GM18907 (cell line): ENCODE measurements around the gene SLC27A3.

ENCODE experiments used
- ATAC-seq: cut with Tn5 transposase; IDR thresholded peaks from one replicate; pipeline ENCODE4 v1.9.1; 2021; ENCODE audit warnings: mild to moderate bottlenecking, moderate library complexity; ENCODE audit not compliant: unreplicated experiment

Gene SLC27A3

GRCh38 chr1:153796786-153797659 lies 21.8 kb downstream of the SLC27A3 start:
- peak; percentile 44 for ATAC-seq

- no peak for ATAC-seq
Measured at GRCh38 chr1:153798468-153798780, 23.2 kb downstream of the SLC27A3 start.

GRCh38 chr1:153799016-153799415 lies 23.8 kb downstream of the SLC27A3 start:
- ATAC-seq: no peak

- no peak for ATAC-seq
Measured at GRCh38 chr1:153799566-153800465, 24.6 kb downstream of the SLC27A3 start.

- ATAC-seq: no peak
Measured at GRCh38 chr1:153800516-153800915, 25.3 kb downstream of the SLC27A3 start.

GRCh38 chr1:153801028-153801625 lies 25.9 kb downstream of the SLC27A3 start:
- no peak for ATAC-seq

- no peak for ATAC-seq
Measured at GRCh38 chr1:153801786-153802697, 26.8 kb downstream of the SLC27A3 start.

- ATAC-seq: no peak
Measured at GRCh38 chr1:153803470-153804056, 28.4 kb downstream of the SLC27A3 start.

- no peak for ATAC-seq
Measured at GRCh38 chr1:153804112-153804511, 28.9 kb downstream of the SLC27A3 start.

GRCh38 chr1:153805042-153805745 lies 30.0 kb downstream of the SLC27A3 start:
- ATAC-seq: peak; percentile 88

- ATAC-seq: no peak
Measured at GRCh38 chr1:153805886-153806719, 30.9 kb downstream of the SLC27A3 start.

GRCh38 chr1:153816283-153816889 lies 41.2 kb downstream of the SLC27A3 start:
- no peak for ATAC-seq

GRCh38 chr1:153818876-153819275 lies 43.7 kb downstream of the SLC27A3 start:
- no peak for ATAC-seq

- ATAC-seq: no peak
Measured at GRCh38 chr1:153827168-153827964, 52.2 kb downstream of the SLC27A3 start.
